Activated naive CD8-positive, alpha-beta T cell (primary cell): ENCODE data around the gene DEPP1.
"Not testable (repeated sequence)": the region's sequence is repeated elsewhere in the genome, so short reads cannot be mapped to it uniquely, and the experiment has no call there.

Experiments used
- H3K27ac Mint-ChIP-seq: one replicate; pipeline ENCODE4 v1.8.0; 2021; ENCODE audit warnings: mixed read lengths
- H3K27me3 Mint-ChIP-seq: one replicate; pipeline ENCODE4 v1.8.0; 2021; ENCODE audit warnings: mixed read lengths
- H3K36me3 Mint-ChIP-seq: one replicate; pipeline ENCODE4 v1.8.0; 2021; ENCODE audit warnings: mixed read lengths
- H3K4me1 Mint-ChIP-seq: one replicate; pipeline ENCODE4 v1.8.0; 2021; ENCODE audit warnings: low read depth, mixed read lengths
- H3K4me3 Mint-ChIP-seq: one replicate; pipeline ENCODE4 v1.8.0; 2021; ENCODE audit warnings: mild to moderate bottlenecking, mixed read lengths
- H3K9me3 Mint-ChIP-seq: one replicate; pipeline ENCODE4 v1.8.0; 2021; ENCODE audit warnings: low read depth, mixed read lengths

DEPP1 gene

GRCh38 chr10:44978570-44979280 lies at the start of gene DEPP1:
Gene DEPP1 (minus strand): TSS chr10:44978809. CDS start chr10:44978030, 779 bp downstream.
- Mint-ChIP-seq H3K4me3 (no peak within 1 kb of the TSS), H3K4me1 (peaks cover 5% of the 10 kb centered on the region), H3K27me3 (no peaks in the 10 kb centered on the region), H3K36me3 (no peaks in the 10 kb centered on the region), H3K9me3 (no peaks in the 10 kb centered on the region), H3K27ac (no peak within 1 kb of the TSS)

GRCh38 chr10:45023426-45023825 lies 44.8 kb upstream of the DEPP1 start:
- Mint-ChIP-seq H3K36me3 (peaks cover 2% of the 10 kb centered on the region), H3K4me1 (no peaks in the 10 kb centered on the region), H3K27me3 (peaks cover 4% of the 10 kb centered on the region), H3K4me3 (no peak overlapping the region), H3K9me3 (peaks cover 11% of the 10 kb centered on the region), H3K27ac (no peak overlapping the region)

GRCh38 chr10:45015590-45015989 lies 37.0 kb upstream of the DEPP1 start:
- Mint-ChIP-seq H3K27ac (no peak overlapping the region), H3K9me3 (no peaks in the 10 kb centered on the region), H3K27me3 (no peaks in the 10 kb centered on the region)

GRCh38 chr10:45014557-45014956 lies 35.9 kb upstream of the DEPP1 start:
- H3K4me3 Mint-ChIP-seq, H3K27ac Mint-ChIP-seq, H3K4me1 Mint-ChIP-seq, H3K36me3 Mint-ChIP-seq, H3K27me3 Mint-ChIP-seq, H3K9me3 Mint-ChIP-seq: not testable (repeated sequence)

More at GRCh38 chr10:45015590-45015989, 37.0 kb upstream of the DEPP1 start:
- Mint-ChIP-seq H3K4me3 (no peak overlapping the region), H3K36me3 (no peaks in the 10 kb centered on the region), H3K4me1 (no peaks in the 10 kb centered on the region)

GRCh38 chr10:45008524-45009161 lies 30.0 kb upstream of the DEPP1 start:
- peaks cover 20% of the 10 kb centered on the region for H3K36me3 Mint-ChIP-seq
- H3K9me3 Mint-ChIP-seq = peaks cover 4% of the 10 kb centered on the region
- H3K4me1 Mint-ChIP-seq = peaks cover 4% of the 10 kb centered on the region
- H3K4me3 Mint-ChIP-seq = no peak overlapping the region
- H3K27me3 Mint-ChIP-seq = no peaks in the 10 kb centered on the region
- no peak overlapping the region for H3K27ac Mint-ChIP-seq

- Mint-ChIP-seq H3K27ac (no peak overlapping the region), H3K27me3 (no peaks in the 10 kb centered on the region), H3K9me3 (peaks cover 12% of the 10 kb centered on the region), H3K36me3 (peaks cover 36% of the 10 kb centered on the region), H3K4me1 (peaks cover 15% of the 10 kb centered on the region), H3K4me3 (no peak overlapping the region)
Observed at GRCh38 chr10:45006276-45007030, 27.8 kb upstream of the DEPP1 start.

GRCh38 chr10:45005284-45005683 lies 26.7 kb upstream of the DEPP1 start:
- no peak overlapping the region for H3K4me3 Mint-ChIP-seq
- no peaks in the 10 kb centered on the region for H3K27me3 Mint-ChIP-seq
- peaks cover 12% of the 10 kb centered on the region for H3K9me3 Mint-ChIP-seq
- peaks cover 36% of the 10 kb centered on the region for H3K36me3 Mint-ChIP-seq
- peaks cover 21% of the 10 kb centered on the region for H3K4me1 Mint-ChIP-seq
- H3K27ac Mint-ChIP-seq = no peak overlapping the region

GRCh38 chr10:45004661-45005060 lies 26.1 kb upstream of the DEPP1 start:
- peaks cover 36% of the 10 kb centered on the region for H3K36me3 Mint-ChIP-seq
- H3K27ac Mint-ChIP-seq = no peak overlapping the region
- H3K27me3 Mint-ChIP-seq = no peaks in the 10 kb centered on the region
- peaks cover 12% of the 10 kb centered on the region for H3K9me3 Mint-ChIP-seq
- H3K4me3 Mint-ChIP-seq = no peak overlapping the region
- peaks cover 28% of the 10 kb centered on the region for H3K4me1 Mint-ChIP-seq

- peaks cover 28% of the 10 kb centered on the region for H3K4me1 Mint-ChIP-seq
- no peaks in the 10 kb centered on the region for H3K27me3 Mint-ChIP-seq
- H3K9me3 Mint-ChIP-seq = peaks cover 12% of the 10 kb centered on the region
- H3K4me3 Mint-ChIP-seq = no peak overlapping the region
- peaks cover 36% of the 10 kb centered on the region for H3K36me3 Mint-ChIP-seq
- peak overlapping the region; percentile 16 for H3K27ac Mint-ChIP-seq
Observed at GRCh38 chr10:45003432-45004000, 24.9 kb upstream of the DEPP1 start.

- H3K27me3 Mint-ChIP-seq = no peaks in the 10 kb centered on the region
- peak overlapping the region; percentile 91 for H3K4me3 Mint-ChIP-seq
- peaks cover 36% of the 10 kb centered on the region for H3K36me3 Mint-ChIP-seq
- H3K27ac Mint-ChIP-seq = peak overlapping the region; percentile 89
- peaks cover 12% of the 10 kb centered on the region for H3K9me3 Mint-ChIP-seq
- peaks cover 31% of the 10 kb centered on the region for H3K4me1 Mint-ChIP-seq
Observed at GRCh38 chr10:45001381-45002148, 23.0 kb upstream of the DEPP1 start.

- H3K4me3 Mint-ChIP-seq = peak within 1 kb of the TSS; percentile 91
- peaks cover 33% of the 10 kb centered on the region for H3K4me1 Mint-ChIP-seq
- peaks cover 36% of the 10 kb centered on the region for H3K36me3 Mint-ChIP-seq
- peaks cover 12% of the 10 kb centered on the region for H3K9me3 Mint-ChIP-seq
- H3K27me3 Mint-ChIP-seq = no peaks in the 10 kb centered on the region
- H3K27ac Mint-ChIP-seq = peak within 1 kb of the TSS; percentile 93
Observed at GRCh38 chr10:45000752-45001380, 22.3 kb upstream of the DEPP1 start, which contains the start of gene ZNF22. Gene ZNF22 (plus strand): TSS chr10:45000923. CDS start chr10:45003369, 2,446 bp downstream.

- Mint-ChIP-seq H3K4me1 (peaks cover 36% of the 10 kb centered on the region), H3K4me3 (peak overlapping the region; percentile 88), H3K27ac (peak overlapping the region; percentile 93), H3K27me3 (no peaks in the 10 kb centered on the region), H3K36me3 (peaks cover 30% of the 10 kb centered on the region), H3K9me3 (peaks cover 12% of the 10 kb centered on the region)
Observed at GRCh38 chr10:45000138-45000751, 21.6 kb upstream of the DEPP1 start.

- Mint-ChIP-seq H3K27ac (no peak overlapping the region), H3K4me3 (no peak overlapping the region), H3K9me3 (peaks cover 8% of the 10 kb centered on the region), H3K27me3 (no peaks in the 10 kb centered on the region), H3K36me3 (peaks cover 11% of the 10 kb centered on the region), H3K4me1 (peaks cover 45% of the 10 kb centered on the region)
Observed at GRCh38 chr10:44998146-44998631, 19.6 kb upstream of the DEPP1 start.
